Measurements from ENCODE around the gene CBL. TPM values are rescaled to one million over a fixed set of nuclear protein-coding genes. Genes with fewer than 3 reads are reported as not detected.

The CBL gene
- total and polyA plus RNA-seq, 2 experiments from 2014 or later = 31.6 to 67.6 TPM

DNA sequence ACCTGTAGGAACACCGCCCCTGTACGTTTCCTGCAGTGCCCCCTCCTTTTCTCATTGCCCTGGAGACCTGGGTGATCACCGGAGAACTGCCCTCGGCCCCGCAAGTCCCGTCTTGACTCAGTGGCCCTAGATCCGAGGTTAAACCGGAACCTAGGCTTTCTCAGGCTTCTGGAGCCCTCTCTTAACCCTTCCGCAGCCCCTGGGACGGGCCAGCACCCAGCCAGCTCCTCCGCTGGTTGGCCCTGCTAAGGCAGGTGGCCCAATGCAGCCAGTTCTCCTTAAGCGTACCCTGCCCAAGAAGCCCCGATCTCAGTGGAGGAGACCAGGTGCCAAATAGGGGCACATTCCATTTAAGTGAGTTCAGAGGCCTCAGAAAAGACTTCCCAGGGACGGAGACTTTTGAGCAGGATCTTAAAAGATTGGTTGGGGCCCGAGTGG is 36.8 kb upstream of the CBL start:
- H3K27ac ChIP-seq (ENCODE audit: low read depth) = peak overlapping the region; percentile 99
- H3K27me3 ChIP-seq (ENCODE audit: insufficient read depth) = no peaks in the 10 kb centered on the region
- peaks cover 6% of the 10 kb centered on the region; the same call in 1 of the 2 replicates for H3F3A ChIP-seq (replicated peaks; ENCODE audit: low read depth)
- H4K20me1 ChIP-seq (replicated peaks; ENCODE audit: insufficient read depth) = no peaks in the 10 kb centered on the region
- ATAC-seq = peak; percentile 82
- H3K9me2 ChIP-seq (ENCODE audit: insufficient read depth) = no peaks in the 10 kb centered on the region
- peak; percentile 92 for DNase-seq (ENCODE audit: low spot score)
- Mint-ChIP-seq H3K36me3 (ENCODE audit: low read depth) (no peaks in the 10 kb centered on the region), H3K4me3 (peak overlapping the region; percentile 92), H3K9me3 (no peaks in the 10 kb centered on the region; the same call in 2 of the 3 replicates), H3K27ac (peak overlapping the region; percentile 97), H3K27me3 (ENCODE audit: insufficient read depth, low read depth, poor library complexity) (peaks cover 22% of the 10 kb centered on the region), H3K4me1 (peaks cover 20% of the 10 kb centered on the region)
- peaks cover 12% of the 10 kb centered on the region; the same call in 1 of the 2 replicates for H3K4me1 ChIP-seq (ENCODE audit: insufficient read depth)
- H3K79me2 ChIP-seq (replicated peaks; ENCODE audit: insufficient read depth) = no peaks in the 10 kb centered on the region
- no peaks in the 10 kb centered on the region for H3K36me3 ChIP-seq (ENCODE audit: insufficient read depth)
- H2AFZ ChIP-seq = peak overlapping the region; percentile 34
- TF ChIP-seq EZH2phosphoT487 (IDR thresholded peaks at IDR 0.05; ENCODE audit: unreplicated experiment) = no peak
- TF ChIP-seq, protein P1, sequence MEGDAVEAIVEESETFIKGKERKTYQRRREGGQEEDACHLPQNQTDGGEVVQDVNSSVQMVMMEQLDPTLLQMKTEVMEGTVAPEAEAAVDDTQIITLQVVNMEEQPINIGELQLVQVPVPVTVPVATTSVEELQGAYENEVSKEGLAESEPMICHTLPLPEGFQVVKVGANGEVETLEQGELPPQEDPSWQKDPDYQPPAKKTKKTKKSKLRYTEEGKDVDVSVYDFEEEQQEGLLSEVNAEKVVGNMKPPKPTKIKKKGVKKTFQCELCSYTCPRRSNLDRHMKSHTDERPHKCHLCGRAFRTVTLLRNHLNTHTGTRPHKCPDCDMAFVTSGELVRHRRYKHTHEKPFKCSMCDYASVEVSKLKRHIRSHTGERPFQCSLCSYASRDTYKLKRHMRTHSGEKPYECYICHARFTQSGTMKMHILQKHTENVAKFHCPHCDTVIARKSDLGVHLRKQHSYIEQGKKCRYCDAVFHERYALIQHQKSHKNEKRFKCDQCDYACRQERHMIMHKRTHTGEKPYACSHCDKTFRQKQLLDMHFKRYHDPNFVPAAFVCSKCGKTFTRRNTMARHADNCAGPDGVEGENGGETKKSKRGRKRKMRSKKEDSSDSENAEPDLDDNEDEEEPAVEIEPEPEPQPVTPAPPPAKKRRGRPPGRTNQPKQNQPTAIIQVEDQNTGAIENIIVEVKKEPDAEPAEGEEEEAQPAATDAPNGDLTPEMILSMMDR (conservative IDR thresholded peaks at IDR 0.05; ENCODE audit: low read depth in 2 of 2) = no peak
- TF ChIP-seq, protein P2, sequence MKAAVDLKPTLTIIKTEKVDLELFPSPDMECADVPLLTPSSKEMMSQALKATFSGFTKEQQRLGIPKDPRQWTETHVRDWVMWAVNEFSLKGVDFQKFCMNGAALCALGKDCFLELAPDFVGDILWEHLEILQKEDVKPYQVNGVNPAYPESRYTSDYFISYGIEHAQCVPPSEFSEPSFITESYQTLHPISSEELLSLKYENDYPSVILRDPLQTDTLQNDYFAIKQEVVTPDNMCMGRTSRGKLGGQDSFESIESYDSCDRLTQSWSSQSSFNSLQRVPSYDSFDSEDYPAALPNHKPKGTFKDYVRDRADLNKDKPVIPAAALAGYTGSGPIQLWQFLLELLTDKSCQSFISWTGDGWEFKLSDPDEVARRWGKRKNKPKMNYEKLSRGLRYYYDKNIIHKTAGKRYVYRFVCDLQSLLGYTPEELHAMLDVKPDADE (IDR thresholded peaks at IDR 0.05) = no peak
- TF ChIP-seq, protein P3, sequence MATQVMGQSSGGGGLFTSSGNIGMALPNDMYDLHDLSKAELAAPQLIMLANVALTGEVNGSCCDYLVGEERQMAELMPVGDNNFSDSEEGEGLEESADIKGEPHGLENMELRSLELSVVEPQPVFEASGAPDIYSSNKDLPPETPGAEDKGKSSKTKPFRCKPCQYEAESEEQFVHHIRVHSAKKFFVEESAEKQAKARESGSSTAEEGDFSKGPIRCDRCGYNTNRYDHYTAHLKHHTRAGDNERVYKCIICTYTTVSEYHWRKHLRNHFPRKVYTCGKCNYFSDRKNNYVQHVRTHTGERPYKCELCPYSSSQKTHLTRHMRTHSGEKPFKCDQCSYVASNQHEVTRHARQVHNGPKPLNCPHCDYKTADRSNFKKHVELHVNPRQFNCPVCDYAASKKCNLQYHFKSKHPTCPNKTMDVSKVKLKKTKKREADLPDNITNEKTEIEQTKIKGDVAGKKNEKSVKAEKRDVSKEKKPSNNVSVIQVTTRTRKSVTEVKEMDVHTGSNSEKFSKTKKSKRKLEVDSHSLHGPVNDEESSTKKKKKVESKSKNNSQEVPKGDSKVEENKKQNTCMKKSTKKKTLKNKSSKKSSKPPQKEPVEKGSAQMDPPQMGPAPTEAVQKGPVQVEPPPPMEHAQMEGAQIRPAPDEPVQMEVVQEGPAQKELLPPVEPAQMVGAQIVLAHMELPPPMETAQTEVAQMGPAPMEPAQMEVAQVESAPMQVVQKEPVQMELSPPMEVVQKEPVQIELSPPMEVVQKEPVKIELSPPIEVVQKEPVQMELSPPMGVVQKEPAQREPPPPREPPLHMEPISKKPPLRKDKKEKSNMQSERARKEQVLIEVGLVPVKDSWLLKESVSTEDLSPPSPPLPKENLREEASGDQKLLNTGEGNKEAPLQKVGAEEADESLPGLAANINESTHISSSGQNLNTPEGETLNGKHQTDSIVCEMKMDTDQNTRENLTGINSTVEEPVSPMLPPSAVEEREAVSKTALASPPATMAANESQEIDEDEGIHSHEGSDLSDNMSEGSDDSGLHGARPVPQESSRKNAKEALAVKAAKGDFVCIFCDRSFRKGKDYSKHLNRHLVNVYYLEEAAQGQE (IDR thresholded peaks at IDR 0.05; ENCODE audit: unreplicated experiment) = no peak
- peak; percentile 44; the same call in 1 of the 2 replicates for TF ChIP-seq POLR2AphosphoS5 (IDR thresholded peaks at IDR 0.05; ENCODE audit: low read depth)
- TF ChIP-seq STAT1 (IDR thresholded peaks at IDR 0.05; ENCODE audit: unreplicated experiment) = no peak
- TF ChIP-seq NANOG (IDR thresholded peaks at IDR 0.05; ENCODE audit: borderline replicate concordance) = no peak
- TF ChIP-seq ZNF331 (CRISPR knock-in tag; IDR thresholded peaks at IDR 0.05; ENCODE audit: low read depth) = no peak
- peak overlapping the region; percentile 90 for H3K4me3 ChIP-seq
- peak overlapping the region; percentile 84 for H3K4me2 ChIP-seq

DNA sequence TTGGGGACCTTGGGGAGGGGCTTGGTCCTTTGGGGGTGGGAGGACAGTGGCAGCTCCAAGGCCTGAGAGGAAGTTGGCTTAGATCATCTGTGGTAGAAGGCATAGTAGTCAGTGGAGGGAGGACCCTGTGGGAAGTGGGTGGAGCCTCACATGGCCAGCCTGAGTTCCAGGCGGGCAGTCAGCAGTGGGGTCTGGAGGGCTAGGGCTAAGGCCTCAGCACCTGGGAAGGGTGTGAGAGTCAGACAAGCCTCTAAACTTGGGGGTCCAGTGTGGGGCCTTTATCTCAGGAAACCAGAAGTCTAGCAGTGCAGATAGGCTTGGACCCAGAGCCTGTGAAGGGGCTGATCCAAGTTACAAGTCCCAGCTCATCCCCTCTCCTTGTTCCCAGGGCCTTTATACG is 33.6 kb upstream of the CBL start:
- ATAC-seq = no peak
- no peak overlapping the region for H3K27ac ChIP-seq (ENCODE audit: low read depth)
- H3K4me1 ChIP-seq (ENCODE audit: insufficient read depth) = peaks cover 5% of the 10 kb centered on the region; the same call in 1 of the 2 replicates
- H3K4me1 Mint-ChIP-seq = peaks cover 14% of the 10 kb centered on the region
- peaks cover 6% of the 10 kb centered on the region; the same call in 1 of the 2 replicates for H3F3A ChIP-seq (replicated peaks; ENCODE audit: low read depth)
- H3K79me2 ChIP-seq (replicated peaks; ENCODE audit: insufficient read depth) = no peaks in the 10 kb centered on the region
- H4K20me1 ChIP-seq (replicated peaks; ENCODE audit: insufficient read depth) = no peaks in the 10 kb centered on the region
- peaks cover 18% of the 10 kb centered on the region for H3K27me3 Mint-ChIP-seq (ENCODE audit: insufficient read depth, low read depth, poor library complexity)
- H2AFZ ChIP-seq = no peak overlapping the region
- no peak overlapping the region for H3K4me2 ChIP-seq
- H3K9me3 Mint-ChIP-seq = no peaks in the 10 kb centered on the region; the same call in 2 of the 3 replicates
- H3K27ac Mint-ChIP-seq = no peak overlapping the region
- H3K27me3 ChIP-seq (ENCODE audit: insufficient read depth) = no peaks in the 10 kb centered on the region
- DNase-seq (ENCODE audit: low spot score) = no peak
- H3K36me3 ChIP-seq (ENCODE audit: insufficient read depth) = no peaks in the 10 kb centered on the region
- no peaks in the 10 kb centered on the region for H3K36me3 Mint-ChIP-seq (ENCODE audit: low read depth)
- no peaks in the 10 kb centered on the region for H3K9me2 ChIP-seq (ENCODE audit: insufficient read depth)
- H3K4me3 Mint-ChIP-seq = no peak overlapping the region
- H3K4me3 ChIP-seq = no peak overlapping the region
- no peak for TF ChIP-seq STAT1 (IDR thresholded peaks at IDR 0.05; ENCODE audit: unreplicated experiment)
- TF ChIP-seq EZH2 (IDR thresholded peaks at IDR 0.05; ENCODE audit: low read depth, unreplicated experiment) = no peak
- no peak for TF ChIP-seq NANOG (IDR thresholded peaks at IDR 0.05; ENCODE audit: borderline replicate concordance)
- TF ChIP-seq JUNB (IDR thresholded peaks at IDR 0.05; ENCODE audit: unreplicated experiment) = no peak

Measured in GM23338 (cell line).